Endothelial cell (in vitro differentiated cells): ENCODE data around the gene CCDC190. TPM values are rescaled to one million over a fixed set of nuclear protein-coding genes. Genes with fewer than 3 reads are reported as not detected.

ENCODE experiments used
- DNase-seq: peaks from one replicate; pipeline ENCODE4 v3.0.0; 2021; ENCODE audit warnings: low spot score
- H3K27ac Mint-ChIP-seq: one replicate; pipeline ENCODE4 v1.8.0; 2021; ENCODE audit warnings: mixed read lengths, inconsistent platforms; ENCODE audit not compliant: unreplicated experiment
- H3K27me3 Mint-ChIP-seq: one replicate; pipeline ENCODE4 v1.8.0; 2021; ENCODE audit warnings: mild to moderate bottlenecking, moderate library complexity, mixed read lengths, inconsistent platforms; ENCODE audit not compliant: unreplicated experiment
- H3K36me3 Mint-ChIP-seq: one replicate; pipeline ENCODE4 v1.8.0; 2021; ENCODE audit warnings: mild to moderate bottlenecking, low read depth, mixed read lengths, inconsistent platforms; ENCODE audit not compliant: unreplicated experiment
- H3K4me1 Mint-ChIP-seq: one replicate; pipeline ENCODE4 v1.8.0; 2021; ENCODE audit warnings: mild to moderate bottlenecking, mixed read lengths, inconsistent platforms; ENCODE audit not compliant: unreplicated experiment
- H3K4me3 Mint-ChIP-seq: one replicate; pipeline ENCODE4 v1.8.0; 2021; ENCODE audit warnings: mild to moderate bottlenecking, mixed read lengths, inconsistent platforms; ENCODE audit not compliant: unreplicated experiment
- H3K9me3 Mint-ChIP-seq: one replicate; pipeline ENCODE4 v1.8.0; 2021; ENCODE audit warnings: mixed read lengths, inconsistent platforms; ENCODE audit not compliant: unreplicated experiment
- CTCF ChIP-seq: fragments of 200-600 bp; sonication (generic); IDR thresholded peaks from one replicate; pipeline ENCODE4 v1.5.0; 2021; ENCODE audit warnings: antibody characterized with exemption; ENCODE audit not compliant: unreplicated experiment
- total RNA-seq: library from RNA; stranded (reverse); fragmentation: NEBNext Ultra II Directional; extraction: Animal tissue kit (Norgen Biotek cat#: 25700); gene quantifications from one replicate; pipeline ENCODE4 v1.2.1, GENCODE V29; 2021; ENCODE audit not compliant: unreplicated experiment

Gene CCDC190
- total RNA-seq, 1 donor from 2014 or later, result not detected

GRCh38 chr1:162835157-162835899 lies 25.6 kb downstream of the CCDC190 start:
- no peaks in the 10 kb centered on the region for H3K9me3 Mint-ChIP-seq
- H3K36me3 Mint-ChIP-seq, result peaks cover 4% of the 10 kb centered on the region
- H3K4me1 Mint-ChIP-seq, result peaks cover 7% of the 10 kb centered on the region
- no peak overlapping the region for H3K4me3 Mint-ChIP-seq
- no peak for DNase-seq
- no peak for TF ChIP-seq CTCF
- peaks cover 6% of the 10 kb centered on the region for H3K27me3 Mint-ChIP-seq
- H3K27ac Mint-ChIP-seq, result no peak overlapping the region

- no peaks in the 10 kb centered on the region for H3K9me3 Mint-ChIP-seq
- no peak overlapping the region for H3K27ac Mint-ChIP-seq
- H3K4me1 Mint-ChIP-seq, result peaks cover 7% of the 10 kb centered on the region
- no peak for DNase-seq
- peaks cover 6% of the 10 kb centered on the region for H3K27me3 Mint-ChIP-seq
- no peak for TF ChIP-seq CTCF
- no peak overlapping the region for H3K4me3 Mint-ChIP-seq
- no peaks in the 10 kb centered on the region for H3K36me3 Mint-ChIP-seq
Measured at GRCh38 chr1:162832470-162832869, 28.5 kb downstream of the CCDC190 start.

DNA sequence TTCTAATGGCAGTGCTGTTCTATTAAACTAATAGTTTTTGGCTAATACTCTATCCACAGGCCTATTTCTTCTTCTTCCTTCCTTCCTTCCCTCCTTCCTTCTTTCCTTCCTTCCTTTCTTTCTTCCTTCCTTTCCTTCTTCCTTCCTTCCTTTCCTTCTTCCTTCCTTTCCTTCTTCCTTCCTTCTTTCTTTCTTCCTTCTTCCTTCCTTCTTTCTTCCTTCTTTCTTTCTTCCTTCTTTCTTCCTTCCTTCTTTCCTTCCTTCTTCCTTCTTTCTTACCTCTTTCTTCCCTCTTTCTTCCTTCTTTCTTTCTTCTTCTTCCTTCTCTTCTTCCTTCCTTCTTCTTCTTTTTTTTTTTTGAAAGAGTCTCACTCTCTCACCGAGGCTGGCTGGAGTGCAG lies 31.7 kb downstream of the CCDC190 start:
- DNase-seq, result no peak
- Mint-ChIP-seq H3K27ac (no peak overlapping the region), H3K27me3 (peaks cover 4% of the 10 kb centered on the region), H3K36me3 (no peaks in the 10 kb centered on the region), H3K9me3 (no peaks in the 10 kb centered on the region), H3K4me1 (peaks cover 7% of the 10 kb centered on the region), H3K4me3 (no peak overlapping the region)
- no peak for TF ChIP-seq CTCF

GRCh38 chr1:162823771-162824525 lies 37.0 kb downstream of the CCDC190 start:
- TF ChIP-seq CTCF, result no peak
- Mint-ChIP-seq H3K9me3 (no peaks in the 10 kb centered on the region), H3K27me3 (peaks cover 4% of the 10 kb centered on the region), H3K4me1 (peaks cover 11% of the 10 kb centered on the region), H3K27ac (no peak overlapping the region), H3K4me3 (no peak overlapping the region), H3K36me3 (no peaks in the 10 kb centered on the region)
- DNase-seq, result no peak

- no peaks in the 10 kb centered on the region for H3K9me3 Mint-ChIP-seq
- H3K4me1 Mint-ChIP-seq, result peaks cover 11% of the 10 kb centered on the region
- H3K36me3 Mint-ChIP-seq, result no peaks in the 10 kb centered on the region
- TF ChIP-seq CTCF, result no peak
- H3K27ac Mint-ChIP-seq, result no peak overlapping the region
- H3K4me3 Mint-ChIP-seq, result no peak overlapping the region
- H3K27me3 Mint-ChIP-seq, result peaks cover 4% of the 10 kb centered on the region
- DNase-seq, result no peak
Measured at GRCh38 chr1:162823231-162823630, 37.7 kb downstream of the CCDC190 start.
